ENCODE results near the gene FER1L5. TPM values are rescaled to one million over a fixed set of nuclear protein-coding genes. Genes with fewer than 3 reads are reported as not detected.
"Not testable (repeated sequence)": the region's sequence is repeated elsewhere in the genome, so short reads cannot be mapped to it uniquely, and the experiment has no call there.

Gene FER1L5
- total RNA-seq, 2 donors from 2014 or later, result 0.08 TPM; not detected in 1

DNA sequence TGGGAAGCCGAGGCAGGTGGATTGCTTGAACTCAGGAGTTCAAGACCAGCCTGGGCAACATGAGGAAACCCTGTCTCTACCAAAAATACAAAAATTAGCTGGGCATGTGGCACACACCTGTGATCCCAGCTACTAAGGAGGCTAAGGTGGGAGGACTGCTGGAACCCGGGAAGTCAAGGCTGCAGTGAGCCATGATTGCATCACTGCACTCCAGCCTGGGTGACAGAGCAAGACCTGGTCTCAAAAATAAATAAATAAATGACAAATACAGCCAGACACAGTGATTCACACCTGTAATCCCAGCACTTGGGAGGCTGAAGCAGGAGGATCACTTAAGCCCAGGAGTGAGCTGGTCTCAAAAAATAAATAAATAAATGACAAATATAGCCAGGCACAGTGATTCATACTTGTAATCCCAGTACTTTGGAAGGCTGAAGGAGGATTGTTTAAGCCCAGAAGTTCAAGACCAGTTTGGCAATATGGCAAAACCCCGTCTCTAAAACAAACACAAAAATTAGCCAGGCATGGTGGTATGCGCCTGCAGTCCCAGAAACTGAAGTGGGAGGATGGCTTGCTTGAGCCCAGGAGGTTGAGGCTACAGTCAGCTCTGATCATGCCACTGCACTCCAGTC is 10.6 kb upstream of the FER1L5 start:
- DNase-seq (no peak), ATAC-seq (no peak)
- intact Hi-C loops (cut with DNase I, micrococcal nuclease), result no loop called here

DNA sequence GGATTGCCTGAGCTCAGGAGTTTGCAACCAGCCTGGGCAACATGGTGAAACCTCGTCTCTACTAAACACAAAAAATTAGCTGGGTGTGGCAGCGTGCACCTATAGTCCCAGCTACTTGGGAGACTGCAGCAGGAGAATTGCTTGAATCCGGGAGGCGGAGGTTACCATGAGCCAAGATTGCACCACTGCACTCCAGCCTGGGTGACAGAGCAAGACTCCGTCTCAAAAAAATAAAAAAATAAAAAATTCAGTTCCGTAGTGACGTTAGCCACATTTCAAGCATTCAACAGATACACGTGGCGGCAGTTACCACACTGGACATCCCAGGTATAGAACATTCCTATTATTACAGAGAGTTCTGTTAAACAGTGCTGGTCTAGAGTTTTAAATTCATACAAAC is 8.9 kb upstream of the FER1L5 start:
- ATAC-seq, result no peak
- intact Hi-C loops (cut with DNase I, micrococcal nuclease), result no loop called here
- no peak for DNase-seq

DNA sequence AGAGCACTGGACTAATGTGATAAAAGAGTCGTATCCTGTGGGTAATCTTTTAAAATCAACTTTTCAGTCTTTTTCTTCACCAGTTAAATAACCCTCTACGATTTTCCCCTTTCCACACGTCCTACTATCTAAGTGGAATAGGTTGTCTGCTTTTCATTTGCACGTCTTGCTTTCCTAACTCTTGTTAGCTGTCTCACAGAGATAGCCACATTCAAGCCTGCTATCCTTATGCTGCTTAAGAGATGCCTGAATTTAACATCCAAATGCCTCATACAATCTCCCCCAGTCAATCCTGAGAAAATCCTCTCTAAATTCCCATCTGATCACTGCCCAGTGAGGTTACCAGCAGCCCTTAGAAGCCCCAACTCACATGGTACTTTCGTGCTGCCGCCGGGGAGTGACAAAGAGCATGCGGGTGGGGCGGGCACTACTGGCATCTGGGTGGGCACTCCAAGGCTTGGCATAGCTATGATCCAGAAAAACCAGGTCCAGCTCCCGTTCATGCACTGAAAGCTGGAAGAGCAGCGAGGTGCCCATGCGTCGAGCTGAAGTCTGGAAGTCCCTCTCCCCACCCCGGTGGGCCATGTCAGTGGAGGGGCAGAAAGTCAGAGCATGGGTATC is 5.9 kb upstream of the FER1L5 start:
- ATAC-seq, result peak; percentile 19
- intact Hi-C loops (cut with DNase I, micrococcal nuclease), result loop anchor here in 1 of 2 donors (5.0 kb wide), 1 partner anchor 166 kb away; no protein-coding TSS in a partner anchor
- DNase-seq, result peak; percentile 36 to 43

GRCh38 chr2:96637385-96638143 is 5.0 kb upstream of the FER1L5 start:
- ATAC-seq (peak; percentile 90), DNase-seq (peak; percentile 86)
- intact Hi-C loops (cut with DNase I, micrococcal nuclease), result loop anchor here in 1 of 2 donors (5.0 kb wide), 1 partner anchor 165 kb away; no protein-coding TSS in a partner anchor

DNA sequence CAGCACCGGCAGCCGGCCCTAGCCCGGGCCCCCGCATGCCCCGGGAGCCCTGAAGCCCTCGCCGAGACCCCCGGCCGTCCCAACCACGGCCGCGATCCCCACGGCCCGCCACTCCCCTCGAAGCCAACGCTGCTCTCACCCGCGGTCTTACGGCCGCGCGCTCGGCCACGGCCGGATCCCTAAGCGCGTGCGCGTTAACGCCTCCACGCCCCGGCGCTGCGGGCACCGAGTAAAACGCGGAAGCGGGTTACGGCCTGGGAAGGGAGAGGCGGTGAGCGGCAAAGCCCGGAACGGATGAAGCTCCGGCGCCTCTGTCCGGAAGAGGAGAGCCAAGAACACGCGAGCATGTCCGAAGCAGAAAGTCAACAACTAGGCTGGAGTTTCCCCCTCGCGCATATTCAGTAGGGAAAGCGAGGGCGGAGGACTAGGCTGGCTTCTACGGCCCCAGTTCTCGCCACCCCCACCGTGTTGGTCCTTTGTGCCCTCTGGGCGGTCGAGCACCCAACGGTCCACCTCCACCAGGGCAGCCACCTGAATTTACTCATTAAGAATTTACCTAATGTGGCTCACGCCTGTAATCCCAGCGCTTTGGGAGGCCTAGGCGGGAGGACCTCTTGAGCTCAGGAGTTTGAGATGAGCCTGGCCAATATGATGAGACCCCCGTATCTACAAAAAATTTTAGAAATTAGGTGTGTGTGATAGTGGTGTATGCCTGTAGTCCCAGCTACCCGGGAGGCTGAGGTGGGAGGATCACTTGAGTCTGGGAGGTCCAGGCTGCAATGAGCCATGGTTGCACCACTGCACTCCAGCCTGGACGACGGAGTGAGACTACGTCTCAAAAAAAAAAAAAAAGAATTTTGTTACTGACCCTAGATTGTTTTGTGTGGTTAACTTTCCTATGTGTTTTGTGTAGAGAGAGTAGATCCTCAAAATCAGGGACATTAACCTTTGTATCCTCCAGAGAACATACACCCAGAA is 4.1 kb upstream of the FER1L5 start, which contains the start of gene KANSL3:
TSS of gene KANSL3 (minus strand) at position 169 of the 978 bp plus-strand sequence. CDS start 1,177 bp downstream, outside the sequence.
- intact Hi-C loops (cut with DNase I, micrococcal nuclease), result loop anchor here in 1 of 2 donors (5.0 kb wide), 1 partner anchor 164 kb away; no protein-coding TSS in a partner anchor

DNA sequence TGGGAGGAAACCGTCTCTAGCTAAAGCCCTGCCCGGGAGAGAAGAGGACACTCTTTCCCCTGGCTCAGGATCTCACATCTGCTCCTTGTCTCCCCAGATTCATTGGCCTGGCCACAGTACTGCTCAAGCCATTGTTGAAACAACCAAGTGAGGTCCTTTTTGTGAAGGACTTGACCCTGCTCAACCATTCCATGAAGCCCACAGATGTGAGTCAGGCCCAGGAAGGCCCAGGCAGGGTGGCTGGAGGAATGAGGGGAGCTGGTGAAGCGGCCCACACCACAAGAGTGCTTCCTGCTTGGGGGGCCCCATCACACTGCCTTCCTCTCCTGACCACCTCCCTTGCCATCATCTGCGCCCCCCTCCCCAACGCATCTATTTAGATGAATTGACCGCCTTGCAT is 5.1 kb downstream of the FER1L5 start:
- intact Hi-C loops (cut with DNase I, micrococcal nuclease), result no loop called here
- no peak for ATAC-seq

More for the DNA sequence above, 4.1 kb upstream of the FER1L5 start, which contains the start of gene KANSL3:
- DNase-seq, result peak; percentile 85 to 91
- peak; percentile 87 for ATAC-seq

DNA sequence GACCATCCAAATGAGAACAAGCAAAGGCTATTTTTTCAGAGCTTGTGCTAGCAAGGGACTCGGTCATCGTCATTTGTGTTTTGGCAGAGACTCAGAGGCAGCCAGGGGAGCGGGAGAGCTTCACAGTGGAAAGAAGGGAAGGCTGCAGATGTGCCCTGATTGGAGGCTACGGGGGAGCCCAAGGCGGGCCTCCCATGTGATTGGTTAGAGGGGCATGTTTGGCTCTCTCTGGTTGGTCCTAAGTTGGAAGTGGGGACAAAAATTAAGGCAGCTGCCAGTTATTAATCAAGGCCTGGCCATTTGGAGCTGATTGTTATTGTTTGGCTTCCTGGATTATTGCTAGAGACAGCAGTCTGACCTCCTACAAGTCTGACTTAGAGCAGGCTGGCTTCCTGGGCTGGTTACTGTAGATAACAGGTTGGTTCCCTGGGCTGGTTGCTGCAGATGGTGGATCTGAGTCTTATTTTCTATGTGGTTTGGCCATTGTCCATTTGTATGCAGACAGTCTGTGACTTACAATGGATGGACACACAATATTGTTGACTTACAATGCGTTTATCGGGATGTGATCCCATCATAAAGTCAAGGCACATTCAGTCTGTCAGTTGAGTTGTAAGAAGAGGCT is 5.9 kb downstream of the FER1L5 start:
- no peak for DNase-seq
- intact Hi-C loops (cut with DNase I, micrococcal nuclease), result no loop called here
- no peak for ATAC-seq

More for the DNA sequence above, 5.1 kb downstream of the FER1L5 start:
- no peak for DNase-seq

GRCh38 chr2:96649342-96649741 is 6.8 kb downstream of the FER1L5 start:
- ATAC-seq (no peak), DNase-seq (no peak)
- intact Hi-C loops (cut with DNase I, micrococcal nuclease), result no loop called here

DNA sequence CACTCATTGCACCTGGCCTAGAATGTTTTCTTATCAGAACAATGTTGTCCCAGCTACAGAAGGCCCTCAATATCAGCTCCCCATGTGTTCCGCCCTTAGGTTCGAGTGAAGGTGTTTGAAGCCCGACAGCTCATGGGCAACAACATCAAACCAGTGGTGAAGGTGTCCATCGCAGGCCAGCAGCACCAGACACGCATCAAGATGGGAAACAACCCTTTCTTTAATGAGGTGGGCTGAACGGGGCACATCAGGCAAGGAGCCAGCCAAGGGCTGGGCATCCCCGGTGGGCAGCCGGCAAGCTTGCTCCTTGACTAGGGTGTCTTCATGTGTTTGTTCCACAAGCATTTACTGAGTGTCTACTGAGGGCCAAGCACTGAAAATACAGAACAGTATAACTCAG is 9.2 kb downstream of the FER1L5 start:
- intact Hi-C loops (cut with DNase I, micrococcal nuclease), result no loop called here
- ATAC-seq (no peak), DNase-seq (no peak)

- peak; percentile 19 for ATAC-seq
Measured at GRCh38 chr2:96654791-96655190, 12.2 kb downstream of the FER1L5 start.

GRCh38 chr2:96655526-96655925 is 13.0 kb downstream of the FER1L5 start:
- no peak for ATAC-seq
- intact Hi-C loops (cut with DNase I, micrococcal nuclease), result no loop called here
- no peak for DNase-seq

More at GRCh38 chr2:96654791-96655190, 12.2 kb downstream of the FER1L5 start:
- DNase-seq; intact Hi-C loops (cut with DNase I, micrococcal nuclease): not testable (repeated sequence)

DNA sequence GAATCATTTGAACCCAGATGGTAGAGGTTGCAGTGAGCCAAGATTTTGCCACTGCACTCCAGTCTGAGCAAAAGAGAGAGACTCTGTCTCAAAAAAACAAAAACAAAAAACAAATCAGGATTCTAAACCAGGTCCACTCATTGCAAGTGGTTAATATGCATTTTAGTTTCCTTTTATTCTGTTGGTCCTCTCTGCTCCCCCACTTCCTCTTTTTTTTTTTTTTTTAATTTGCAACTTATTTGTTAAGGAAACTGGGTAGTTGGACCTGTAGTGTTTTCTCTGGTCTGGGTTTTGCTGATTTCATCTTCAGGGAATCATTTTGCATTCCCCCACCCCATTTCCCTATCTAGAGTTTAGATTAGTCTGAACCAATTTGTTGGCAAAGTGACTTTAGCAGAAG is 14.0 kb downstream of the FER1L5 start:
- intact Hi-C loops (cut with DNase I, micrococcal nuclease), result no loop called here
- ATAC-seq (no peak), DNase-seq (no peak)

DNA sequence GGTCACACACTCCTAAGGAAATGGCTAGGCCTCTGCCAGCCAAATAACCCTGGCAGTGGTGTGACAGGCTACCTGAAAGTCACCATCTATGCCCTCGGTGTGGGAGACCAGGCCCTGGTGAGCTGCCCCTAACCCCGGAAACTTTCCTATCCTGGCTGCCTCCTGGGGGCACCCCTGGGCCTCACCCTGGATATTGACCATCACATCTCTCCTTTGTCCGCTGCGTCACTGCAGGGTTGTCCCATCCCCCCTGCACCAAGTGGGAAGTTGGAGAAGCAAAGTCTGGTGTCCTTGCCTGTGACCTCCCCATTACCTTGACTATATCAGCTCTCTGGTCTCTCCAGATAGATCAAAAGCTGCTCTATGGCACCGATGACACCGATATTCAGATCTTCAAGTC is 18.8 kb downstream of the FER1L5 start:
- intact Hi-C loops (cut with DNase I, micrococcal nuclease), result no loop called here
- ATAC-seq (no peak), DNase-seq (no peak)

DNA sequence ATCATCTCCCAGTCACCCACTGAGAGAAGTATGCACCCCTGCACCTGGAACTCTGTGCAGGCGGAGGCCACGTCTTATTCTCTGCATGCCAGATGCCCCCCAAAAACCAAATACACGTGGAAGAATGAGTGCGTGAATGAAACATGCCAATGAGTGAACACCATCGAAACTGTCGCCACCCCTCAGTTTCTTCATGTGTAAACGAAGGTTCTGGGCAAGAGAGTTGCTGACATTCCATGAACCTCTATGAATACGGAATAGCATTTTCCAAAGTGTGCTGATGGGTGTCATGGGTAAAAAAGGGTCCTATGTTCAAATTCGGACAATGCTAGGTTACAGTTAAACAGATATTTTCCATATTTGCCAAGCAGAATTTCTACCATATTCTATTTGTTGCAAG is 19.8 kb downstream of the FER1L5 start:
- ATAC-seq (no peak), DNase-seq (no peak)
- intact Hi-C loops (cut with DNase I, micrococcal nuclease), result no loop called here

GRCh38 chr2:96663177-96663576 is 20.6 kb downstream of the FER1L5 start:
- no peak for ATAC-seq
- intact Hi-C loops (cut with DNase I, micrococcal nuclease), result no loop called here
- DNase-seq, result no peak

DNA sequence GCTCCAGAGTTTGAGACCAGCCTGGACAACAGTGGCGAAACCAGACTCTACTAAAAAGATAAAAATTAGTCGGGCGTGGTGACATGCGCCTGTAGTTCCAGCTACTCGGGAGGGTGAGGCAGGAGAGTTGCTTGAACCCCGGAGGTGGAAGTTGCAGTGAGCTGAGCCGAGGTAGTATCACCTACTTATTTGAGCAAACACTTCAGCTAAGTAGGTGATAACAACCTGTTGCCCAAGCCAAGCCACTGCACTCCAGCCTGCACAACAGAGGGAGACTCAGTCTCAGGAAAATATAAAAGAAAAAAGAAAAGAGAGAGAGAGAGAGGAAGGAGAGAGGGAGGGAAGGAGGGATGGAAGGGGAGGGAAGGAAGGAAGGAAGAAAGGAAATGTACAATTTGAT is 21.3 kb downstream of the FER1L5 start:
- intact Hi-C loops (cut with DNase I, micrococcal nuclease), result no loop called here
- ATAC-seq (no peak), DNase-seq (no peak)

GRCh38 chr2:96664366-96664925 is 21.9 kb downstream of the FER1L5 start:
- ATAC-seq (no peak), DNase-seq (no peak)
- intact Hi-C loops (cut with DNase I, micrococcal nuclease), result no loop called here

DNA sequence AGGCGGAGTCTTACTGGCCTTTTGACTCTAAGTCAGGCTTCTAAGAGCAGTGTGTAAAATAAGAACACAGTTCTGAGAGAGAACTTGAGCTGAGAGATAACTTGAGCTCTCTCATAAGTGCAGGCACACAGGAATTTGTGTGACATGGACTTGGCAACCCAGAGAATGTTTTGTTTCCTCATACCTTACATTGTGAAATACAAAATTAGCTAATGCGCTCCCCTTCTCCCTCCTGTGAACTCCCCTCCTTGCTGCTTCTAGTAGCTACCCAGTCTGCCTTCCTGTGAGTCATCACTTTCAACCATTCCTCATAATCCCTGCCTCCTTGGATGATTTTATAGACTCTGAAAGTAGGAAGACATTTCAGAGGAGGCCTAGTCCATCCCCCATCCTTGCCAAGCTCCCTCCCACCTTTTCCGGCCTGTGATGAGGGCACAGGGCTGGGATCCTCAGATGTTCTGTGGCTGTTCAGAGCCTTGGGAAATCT is 22.6 kb downstream of the FER1L5 start:
- DNase-seq (no peak), ATAC-seq (no peak)
- intact Hi-C loops (cut with DNase I, micrococcal nuclease), result no loop called here

Measured in left colon (tissue), 2 donors.